BLaER1 (cell line): Measurements from ENCODE around the gene LRRN1.
"Not testable (repeated sequence)": the region's sequence is repeated elsewhere in the genome, so short reads cannot be mapped to it uniquely, and the experiment has no call there.

Experiments
- H3K27ac ChIP-seq: shearing (Covaris generic); formaldehyde crosslinking; 2 replicates; pipeline ENCODE4 v1.8.1; 2022
- H3K27me3 ChIP-seq: shearing (Covaris generic); formaldehyde crosslinking; 2 replicates; pipeline ENCODE4 v1.8.1; 2022
- H3K36me3 ChIP-seq: shearing (Covaris generic); formaldehyde crosslinking; 2 replicates; pipeline ENCODE4 v1.8.1; 2022
- H3K4me1 ChIP-seq: shearing (Covaris generic); formaldehyde crosslinking; 2 replicates; pipeline ENCODE4 v1.8.1; 2022
- H3K4me2 ChIP-seq: shearing (Covaris generic); formaldehyde crosslinking; 2 replicates; pipeline ENCODE4 v1.8.1; 2022
- H3K4me3 ChIP-seq: shearing (Covaris generic); formaldehyde crosslinking; 2 replicates; pipeline ENCODE4 v1.8.1; 2022
- H3K9ac ChIP-seq: shearing (Covaris generic); formaldehyde crosslinking; 2 replicates; pipeline ENCODE4 v1.8.1; 2022
- H3K9me3 ChIP-seq: shearing (Covaris generic); formaldehyde crosslinking; 2 replicates; pipeline ENCODE4 v1.8.1; 2022
- H4K20me1 ChIP-seq: shearing (Covaris generic); formaldehyde crosslinking; 2 replicates; pipeline ENCODE4 v1.8.1; 2022
- Cebpa-rat ChIP-seq: shearing (Covaris generic); IDR thresholded peaks from 2 replicates; pipeline ENCODE4 v1.8.1; 2022

LRRN1 gene

DNA sequence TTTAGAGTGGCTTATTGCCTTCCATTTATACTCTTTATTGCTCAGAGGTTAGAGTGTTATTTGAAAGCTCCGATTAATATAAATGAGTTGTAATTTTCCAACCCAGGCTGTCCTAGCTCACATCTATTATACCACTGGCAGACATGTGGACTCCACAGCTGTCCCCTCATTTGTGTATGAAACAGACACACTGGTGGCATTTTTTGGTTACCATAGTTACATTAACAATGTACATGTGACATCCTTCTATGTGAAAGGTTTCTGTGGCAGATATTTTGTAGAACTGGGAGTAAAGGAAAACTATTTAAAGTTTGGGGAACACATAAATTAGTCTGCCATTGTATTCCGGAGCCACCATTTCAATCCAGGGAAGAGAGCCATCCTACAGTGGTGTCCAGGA, 5.3 kb downstream of the LRRN1 start:
- no peak overlapping the region for H3K9ac ChIP-seq
- H3K4me1 ChIP-seq, result no peaks in the 10 kb centered on the region
- no peak overlapping the region for H3K4me2 ChIP-seq
- H3K4me3 ChIP-seq, result no peak overlapping the region
- H3K27me3 ChIP-seq, result no peaks in the 10 kb centered on the region
- H3K36me3 ChIP-seq, result no peaks in the 10 kb centered on the region
- H4K20me1 ChIP-seq, result no peaks in the 10 kb centered on the region
- no peak overlapping the region for H3K27ac ChIP-seq
- H3K9me3 ChIP-seq, result peaks cover 16% of the 10 kb centered on the region
- TF ChIP-seq Cebpa-rat, result no peak

DNA sequence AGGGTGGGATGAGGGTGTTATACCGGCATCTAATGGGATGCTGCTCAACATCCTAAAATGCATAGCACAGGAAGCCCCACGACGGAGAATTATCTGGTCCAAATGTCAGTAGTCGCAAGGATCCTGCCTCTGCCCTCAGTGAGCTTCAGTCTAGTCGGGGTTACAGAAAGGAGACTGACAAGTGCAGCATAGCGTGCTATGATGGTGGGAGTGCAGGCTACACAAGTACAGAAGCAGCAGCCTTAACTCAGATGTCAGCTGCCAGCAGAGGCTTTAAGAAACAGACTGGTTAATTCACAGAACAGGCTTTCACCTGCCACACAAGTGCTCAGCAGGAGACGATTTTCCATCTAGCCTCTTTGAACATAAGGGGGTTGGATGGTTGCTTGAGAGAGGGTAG, 6.9 kb downstream of the LRRN1 start:
- H3K4me3 ChIP-seq, result no peak overlapping the region
- TF ChIP-seq Cebpa-rat, result no peak

DNA sequence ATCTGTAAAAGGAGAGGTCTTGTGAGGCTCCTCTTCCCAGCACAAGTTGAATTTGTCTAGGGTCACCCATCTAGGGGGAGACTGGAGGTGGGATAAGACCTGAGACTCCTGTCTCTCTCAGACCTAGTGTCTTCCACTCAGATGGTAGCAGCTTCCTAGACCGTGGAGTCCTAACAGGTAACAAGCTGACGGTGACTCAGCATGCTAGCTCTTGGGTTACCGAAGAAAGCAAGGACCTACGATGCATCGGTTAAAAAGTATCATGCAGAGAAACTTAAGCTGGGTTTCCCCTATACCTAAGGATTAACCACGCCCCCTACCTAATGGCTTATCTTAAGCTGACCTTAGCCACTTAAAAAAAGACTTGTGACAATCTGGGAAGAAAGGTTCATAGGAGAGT, 7.6 kb downstream of the LRRN1 start:
- TF ChIP-seq Cebpa-rat, result no peak
- no peak overlapping the region for H3K4me2 ChIP-seq
- no peak overlapping the region for H3K27ac ChIP-seq
- H3K4me1 ChIP-seq, result no peaks in the 10 kb centered on the region
- no peaks in the 10 kb centered on the region for H3K36me3 ChIP-seq
- no peak overlapping the region for H3K4me3 ChIP-seq
- H3K9ac ChIP-seq, result no peak overlapping the region
- no peaks in the 10 kb centered on the region for H3K27me3 ChIP-seq
- H4K20me1 ChIP-seq, result no peaks in the 10 kb centered on the region
- H3K9me3 ChIP-seq, result no peaks in the 10 kb centered on the region

More for the DNA sequence above, 6.9 kb downstream of the LRRN1 start:
- Histone ChIP-seq H3K27me3 (no peaks in the 10 kb centered on the region), H3K9ac (no peak overlapping the region), H3K9me3 (peaks cover under 1% of the 10 kb centered on the region; the same call in 1 of the 2 replicates), H3K4me2 (no peak overlapping the region), H3K27ac (no peak overlapping the region), H3K4me1 (no peaks in the 10 kb centered on the region), H3K36me3 (no peaks in the 10 kb centered on the region), H4K20me1 (no peaks in the 10 kb centered on the region)

DNA sequence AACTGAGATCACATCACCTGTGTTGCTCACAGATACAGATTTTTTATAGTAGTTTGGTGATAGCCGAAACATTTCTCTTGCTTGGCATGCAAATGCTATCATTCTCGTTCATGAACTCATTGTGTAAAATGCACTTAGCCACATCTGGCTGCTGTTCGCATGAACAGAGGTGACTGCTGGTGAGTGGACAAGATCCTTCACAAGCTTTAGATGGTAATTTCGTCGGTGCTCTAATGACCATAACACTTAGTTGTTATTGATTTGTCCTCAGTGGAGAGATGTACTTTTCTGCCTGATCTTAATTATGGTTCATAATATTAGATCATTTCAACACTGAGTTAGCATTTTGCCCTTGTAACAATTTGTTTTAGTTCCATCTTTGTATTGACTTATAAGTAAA, 13.8 kb downstream of the LRRN1 start:
- Histone ChIP-seq H3K36me3 (no peaks in the 10 kb centered on the region), H3K4me1 (no peaks in the 10 kb centered on the region), H4K20me1 (no peaks in the 10 kb centered on the region), H3K9me3 (no peaks in the 10 kb centered on the region), H3K4me2 (no peak overlapping the region), H3K27ac (no peak overlapping the region), H3K4me3 (no peak overlapping the region), H3K27me3 (no peaks in the 10 kb centered on the region), H3K9ac (no peak overlapping the region)
- TF ChIP-seq Cebpa-rat, result no peak

DNA sequence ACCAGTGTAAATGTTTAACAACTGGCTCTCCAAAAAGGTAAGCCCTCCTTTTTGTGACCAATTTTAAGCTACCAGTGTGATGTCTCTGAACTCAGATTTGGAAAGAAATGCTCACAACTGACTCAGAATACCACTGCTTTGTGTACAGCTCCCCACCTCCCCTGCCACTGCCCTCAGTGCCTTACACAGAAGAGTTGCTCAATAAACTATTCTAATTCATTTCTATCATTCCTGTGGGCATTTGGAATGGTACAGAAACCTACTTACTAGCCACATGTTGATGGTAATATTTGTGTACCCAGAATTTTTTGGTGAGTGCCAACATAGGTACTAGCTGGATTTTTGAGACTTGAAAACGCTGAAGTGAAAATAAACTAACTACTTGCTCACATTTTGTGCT, 16.0 kb downstream of the LRRN1 start:
- no peak overlapping the region for H3K27ac ChIP-seq
- H3K36me3 ChIP-seq, result no peaks in the 10 kb centered on the region
- H3K4me2 ChIP-seq, result no peak overlapping the region
- H3K4me3 ChIP-seq, result no peak overlapping the region
- no peak overlapping the region for H3K9ac ChIP-seq
- TF ChIP-seq Cebpa-rat, result no peak
- H3K9me3 ChIP-seq, result no peaks in the 10 kb centered on the region
- no peaks in the 10 kb centered on the region for H4K20me1 ChIP-seq
- no peaks in the 10 kb centered on the region for H3K27me3 ChIP-seq
- no peaks in the 10 kb centered on the region for H3K4me1 ChIP-seq

DNA sequence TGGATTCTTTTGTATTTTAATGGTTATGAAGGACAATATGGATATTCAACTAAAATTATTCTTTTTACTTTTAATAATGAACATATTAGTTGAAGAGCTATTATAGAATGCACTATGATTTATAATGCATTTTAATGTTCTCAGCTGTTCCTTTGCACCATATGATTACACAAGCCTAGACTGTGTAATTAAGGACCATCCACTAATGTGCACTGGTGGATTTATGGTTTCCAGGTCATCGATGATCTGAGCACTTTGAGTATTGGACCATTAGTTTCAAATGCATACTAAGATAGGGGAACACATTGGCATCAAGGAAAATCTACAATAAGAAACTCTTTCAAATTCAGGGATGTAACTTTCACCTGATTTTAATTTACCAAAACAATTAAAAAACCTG, 16.8 kb downstream of the LRRN1 start:
- Histone ChIP-seq H3K4me3 (no peak overlapping the region), H3K27ac (no peak overlapping the region), H3K36me3 (no peaks in the 10 kb centered on the region), H3K4me1 (no peaks in the 10 kb centered on the region), H4K20me1 (no peaks in the 10 kb centered on the region), H3K9me3 (no peaks in the 10 kb centered on the region), H3K9ac (no peak overlapping the region), H3K4me2 (no peak overlapping the region), H3K27me3 (no peaks in the 10 kb centered on the region)
- no peak for TF ChIP-seq Cebpa-rat

DNA sequence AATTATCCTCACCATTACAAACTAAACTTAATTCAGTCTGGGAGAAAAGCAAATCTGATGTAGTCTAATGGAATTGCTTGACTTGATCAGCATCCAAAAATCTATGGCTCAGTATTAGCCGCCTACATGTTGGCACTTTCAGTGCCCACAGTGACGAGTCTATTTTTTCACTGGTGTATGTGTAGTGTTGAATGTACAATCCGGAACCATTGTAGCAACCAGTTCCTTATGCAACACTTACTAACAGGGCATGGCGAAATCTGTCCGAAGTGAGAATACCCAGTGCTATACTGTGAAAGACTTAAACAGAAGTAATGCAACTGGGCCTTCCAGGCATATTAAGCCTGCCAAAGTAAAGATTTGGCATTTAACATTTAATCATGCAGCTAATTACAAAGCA, 18.6 kb downstream of the LRRN1 start:
- no peaks in the 10 kb centered on the region for H4K20me1 ChIP-seq
- no peak overlapping the region for H3K4me2 ChIP-seq
- no peaks in the 10 kb centered on the region for H3K4me1 ChIP-seq
- no peak overlapping the region for H3K4me3 ChIP-seq
- no peak overlapping the region for H3K27ac ChIP-seq
- no peaks in the 10 kb centered on the region for H3K27me3 ChIP-seq
- H3K9ac ChIP-seq, result no peak overlapping the region
- H3K36me3 ChIP-seq, result no peaks in the 10 kb centered on the region
- no peaks in the 10 kb centered on the region for H3K9me3 ChIP-seq
- TF ChIP-seq Cebpa-rat, result no peak

DNA sequence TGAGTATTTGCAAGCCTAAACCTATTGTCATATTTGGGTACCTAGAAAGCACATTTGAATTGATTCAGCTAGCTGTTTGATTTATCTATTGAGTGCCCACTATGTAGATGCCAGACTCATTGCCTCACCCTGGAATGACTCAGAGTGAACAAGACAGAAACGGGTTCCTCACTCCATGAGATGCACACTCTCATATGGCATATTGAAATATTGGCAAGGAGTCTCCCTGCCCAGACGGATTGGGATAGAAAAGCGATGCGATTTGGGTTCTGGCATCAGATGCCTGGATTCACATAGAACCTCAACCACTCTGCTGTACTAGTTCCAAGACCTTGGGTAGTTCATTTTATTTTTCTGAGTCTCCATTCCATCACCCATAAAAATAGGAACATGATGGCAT, 22.5 kb downstream of the LRRN1 start:
- no peaks in the 10 kb centered on the region for H3K9me3 ChIP-seq
- H3K4me1 ChIP-seq, result peaks cover 8% of the 10 kb centered on the region
- no peak overlapping the region for H3K4me3 ChIP-seq
- no peaks in the 10 kb centered on the region for H3K36me3 ChIP-seq
- no peak for TF ChIP-seq Cebpa-rat
- no peak overlapping the region for H3K27ac ChIP-seq
- no peak overlapping the region for H3K4me2 ChIP-seq
- H3K9ac ChIP-seq, result no peak overlapping the region
- no peaks in the 10 kb centered on the region for H3K27me3 ChIP-seq
- no peaks in the 10 kb centered on the region for H4K20me1 ChIP-seq

DNA sequence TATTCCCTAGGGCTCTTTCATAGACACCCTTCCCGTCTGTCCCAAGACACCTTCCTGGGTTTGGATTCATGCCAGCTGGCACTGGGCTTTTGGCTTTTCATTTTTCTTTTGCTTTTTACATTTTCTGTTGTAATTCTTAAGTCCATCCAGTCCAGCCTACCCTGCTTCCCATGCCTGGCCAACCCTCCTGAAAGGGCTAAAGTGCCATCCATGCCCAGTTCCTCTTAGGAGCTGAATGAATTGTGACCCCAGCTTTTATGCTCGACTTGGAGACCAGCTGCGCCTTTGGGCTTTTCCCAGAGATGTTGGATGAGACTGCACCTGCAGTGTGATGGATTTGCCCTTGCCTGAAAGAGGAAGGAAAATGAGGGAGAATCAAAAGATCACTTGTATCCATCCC, 25.8 kb downstream of the LRRN1 start:
- H3K9me3 ChIP-seq, result no peaks in the 10 kb centered on the region
- H3K27me3 ChIP-seq, result no peaks in the 10 kb centered on the region
- no peaks in the 10 kb centered on the region for H3K36me3 ChIP-seq
- H3K27ac ChIP-seq, result no peak overlapping the region
- no peak overlapping the region for H3K9ac ChIP-seq
- peaks cover 8% of the 10 kb centered on the region for H3K4me1 ChIP-seq
- peak overlapping the region; percentile 38 for H3K4me2 ChIP-seq
- H3K4me3 ChIP-seq, result no peak overlapping the region
- no peak for TF ChIP-seq Cebpa-rat
- no peaks in the 10 kb centered on the region for H4K20me1 ChIP-seq

DNA sequence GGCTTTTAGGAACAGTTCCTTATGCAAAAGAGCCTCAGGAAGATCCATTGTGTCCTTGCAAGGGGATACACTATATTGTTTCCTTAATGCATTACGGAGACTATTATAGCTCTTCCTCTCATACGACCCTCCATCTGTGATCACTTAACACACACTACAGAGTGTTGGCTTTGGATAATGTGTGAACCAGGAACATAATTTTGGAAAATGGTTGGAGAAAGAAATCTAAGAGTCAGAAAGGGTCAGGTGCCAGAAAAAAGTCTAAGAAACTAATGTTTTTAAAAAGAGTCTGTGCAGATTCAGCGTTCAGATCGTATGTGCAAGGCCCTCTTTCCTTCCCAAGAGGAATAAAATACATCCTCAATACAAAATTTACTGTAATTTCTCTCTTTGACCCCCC, 27.3 kb downstream of the LRRN1 start:
- no peak overlapping the region for H3K4me2 ChIP-seq
- no peak overlapping the region for H3K9ac ChIP-seq
- no peak overlapping the region for H3K27ac ChIP-seq
- H3K9me3 ChIP-seq, result no peaks in the 10 kb centered on the region
- no peaks in the 10 kb centered on the region for H4K20me1 ChIP-seq
- peaks cover 8% of the 10 kb centered on the region for H3K4me1 ChIP-seq
- H3K4me3 ChIP-seq, result no peak overlapping the region
- TF ChIP-seq Cebpa-rat, result no peak
- H3K27me3 ChIP-seq, result no peaks in the 10 kb centered on the region
- no peaks in the 10 kb centered on the region for H3K36me3 ChIP-seq

DNA sequence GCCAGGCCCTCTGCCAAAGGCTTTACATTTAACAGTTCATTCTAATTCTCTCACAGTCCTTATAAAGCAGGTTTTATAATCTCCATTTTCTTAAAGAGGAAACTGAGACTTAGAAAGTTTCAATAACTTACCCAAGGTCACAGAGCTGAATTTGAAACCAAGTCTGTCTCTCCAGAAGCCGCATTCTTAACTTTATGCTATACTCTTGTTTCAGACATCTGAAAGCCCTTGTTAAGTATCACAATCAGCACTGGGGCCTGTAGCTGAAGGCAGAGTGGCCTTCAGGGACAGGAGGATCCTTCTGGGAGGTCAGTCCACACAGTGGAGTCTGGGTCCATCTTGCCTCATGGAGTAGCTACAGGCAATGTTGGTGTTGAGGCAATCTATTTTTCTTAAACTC, 27.9 kb downstream of the LRRN1 start:
- no peak overlapping the region for H3K27ac ChIP-seq
- no peaks in the 10 kb centered on the region for H3K36me3 ChIP-seq
- peaks cover 3% of the 10 kb centered on the region for H3K9me3 ChIP-seq
- peaks cover 8% of the 10 kb centered on the region for H3K4me1 ChIP-seq
- no peak overlapping the region for H3K4me2 ChIP-seq
- H4K20me1 ChIP-seq, result no peaks in the 10 kb centered on the region
- no peak overlapping the region for H3K9ac ChIP-seq
- H3K27me3 ChIP-seq, result no peaks in the 10 kb centered on the region
- no peak for TF ChIP-seq Cebpa-rat
- no peak overlapping the region for H3K4me3 ChIP-seq

DNA sequence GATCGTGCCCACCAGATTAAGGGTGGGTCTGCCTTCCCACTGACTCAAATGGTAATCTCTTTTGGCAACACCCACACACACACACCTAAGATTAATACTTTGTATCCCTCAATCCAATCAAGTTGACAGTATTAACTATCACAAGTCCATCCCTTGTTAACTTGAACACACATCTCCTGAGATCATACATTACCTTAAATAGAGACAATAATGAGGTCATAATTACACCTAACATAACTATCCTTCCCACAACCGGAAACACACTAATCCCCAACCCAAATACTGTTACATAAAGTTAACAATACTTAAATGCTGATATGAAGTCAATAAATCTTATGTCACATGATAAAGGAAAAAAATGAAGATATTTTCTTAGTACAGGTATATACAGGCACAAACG, 29.2 kb downstream of the LRRN1 start:
- H3K4me3 ChIP-seq, H3K36me3 ChIP-seq, H3K9ac ChIP-seq, H3K4me1 ChIP-seq, H4K20me1 ChIP-seq, H3K27me3 ChIP-seq, H3K27ac ChIP-seq, H3K4me2 ChIP-seq: not testable (repeated sequence)
- H3K9me3 ChIP-seq, result peaks cover 16% of the 10 kb centered on the region
